HFFc6 (cell line): Measurements from ENCODE around the gene PTGDS. TPM values are rescaled to one million over a fixed set of nuclear protein-coding genes. Genes with fewer than 3 reads are reported as not detected.
A peak's percentile ranks its signal among the peaks of the same experiment; 100 is the strongest.

Source experiments
- DNase-seq: peaks from one replicate; pipeline ENCODE4 v3.0.0-alpha.2; 2018
- H3K27ac Mint-ChIP-seq: 2 replicates; pipeline ENCODE4 v1.8.0; 2020; ENCODE audit warnings: mild to moderate bottlenecking, mixed read lengths
- H3K27me3 Mint-ChIP-seq: 2 replicates; pipeline ENCODE4 v1.8.0; 2021; ENCODE audit warnings: mild to moderate bottlenecking, moderate library complexity, mixed read lengths; ENCODE audit not compliant: insufficient read depth
- H3K36me3 Mint-ChIP-seq: 2 replicates; pipeline ENCODE4 v1.8.0; 2021; ENCODE audit warnings: low read depth, mixed read lengths
- H3K4me1 Mint-ChIP-seq: 2 replicates; pipeline ENCODE4 v1.8.0; 2020; ENCODE audit warnings: low read depth, mixed read lengths
- H3K4me3 Mint-ChIP-seq: 2 replicates; pipeline ENCODE4 v1.8.0; 2020; ENCODE audit warnings: mild to moderate bottlenecking, moderate library complexity, mixed read lengths
- H3K9me3 Mint-ChIP-seq: 2 replicates; pipeline ENCODE4 v1.8.0; 2020; ENCODE audit warnings: mild to moderate bottlenecking, mixed read lengths
- CTCF ChIP-seq: fragments of 200-600 bp; sonication (generic); IDR thresholded peaks from 2 replicates; pipeline ENCODE4 v1.5.0; 2021; ENCODE audit warnings: antibody characterized with exemption, mild to moderate bottlenecking
- total RNA-seq, 6 experiments: library from RNA; stranded (reverse); fragmentation: NEBNext Ultra II Directional; extraction: Animal tissue kit (Norgen Biotek cat#: 25700); gene quantifications; 2 replicates in 1 of 6; 3 replicates in 5 of 6; pipeline ENCODE4 v1.2.3, GENCODE V29; 2021

The PTGDS gene
- total RNA-seq, 6 experiments from 2014 or later, result not detected

GRCh38 chr9:136949817-136950655, 27.3 kb upstream of the PTGDS start:
- H3K4me3 Mint-ChIP-seq, result peak overlapping the region; percentile 84
- no peak for TF ChIP-seq CTCF
- no peaks in the 10 kb centered on the region for H3K36me3 Mint-ChIP-seq
- H3K27me3 Mint-ChIP-seq, result peaks cover 2% of the 10 kb centered on the region
- DNase-seq, result peak; percentile 70
- H3K4me1 Mint-ChIP-seq, result peaks cover 5% of the 10 kb centered on the region
- H3K27ac Mint-ChIP-seq, result peak overlapping the region; percentile 74
- H3K9me3 Mint-ChIP-seq, result no peaks in the 10 kb centered on the region

GRCh38 chr9:136950656-136951276, 26.5 kb upstream of the PTGDS start:
- TF ChIP-seq CTCF, result no peak
- peaks cover 2% of the 10 kb centered on the region for H3K27me3 Mint-ChIP-seq
- peaks cover 5% of the 10 kb centered on the region; the same call in 1 of the 2 replicates for H3K4me1 Mint-ChIP-seq
- DNase-seq, result no peak
- no peaks in the 10 kb centered on the region for H3K36me3 Mint-ChIP-seq
- no peaks in the 10 kb centered on the region for H3K9me3 Mint-ChIP-seq
- no peak overlapping the region for H3K27ac Mint-ChIP-seq
- H3K4me3 Mint-ChIP-seq, result peak overlapping the region; percentile 79

- Mint-ChIP-seq H3K27ac (no peak within 1 kb of the TSS), H3K9me3 (peaks cover 6% of the 10 kb centered on the region; the same call in 1 of the 2 replicates), H3K27me3 (peaks cover 6% of the 10 kb centered on the region), H3K4me3 (no peak within 1 kb of the TSS), H3K36me3 (no peaks in the 10 kb centered on the region), H3K4me1 (peaks cover 5% of the 10 kb centered on the region; the same call in 1 of the 2 replicates)
- DNase-seq, result no peak
- no peak for TF ChIP-seq CTCF
Observed at GRCh38 chr9:136951541-136952320, 25.6 kb upstream of the PTGDS start, which contains the start of gene LCN12. Gene LCN12, plus strand, starts transcription at chr9:136952273. Its CDS starts 55 bp downstream, at chr9:136952328.

DNA sequence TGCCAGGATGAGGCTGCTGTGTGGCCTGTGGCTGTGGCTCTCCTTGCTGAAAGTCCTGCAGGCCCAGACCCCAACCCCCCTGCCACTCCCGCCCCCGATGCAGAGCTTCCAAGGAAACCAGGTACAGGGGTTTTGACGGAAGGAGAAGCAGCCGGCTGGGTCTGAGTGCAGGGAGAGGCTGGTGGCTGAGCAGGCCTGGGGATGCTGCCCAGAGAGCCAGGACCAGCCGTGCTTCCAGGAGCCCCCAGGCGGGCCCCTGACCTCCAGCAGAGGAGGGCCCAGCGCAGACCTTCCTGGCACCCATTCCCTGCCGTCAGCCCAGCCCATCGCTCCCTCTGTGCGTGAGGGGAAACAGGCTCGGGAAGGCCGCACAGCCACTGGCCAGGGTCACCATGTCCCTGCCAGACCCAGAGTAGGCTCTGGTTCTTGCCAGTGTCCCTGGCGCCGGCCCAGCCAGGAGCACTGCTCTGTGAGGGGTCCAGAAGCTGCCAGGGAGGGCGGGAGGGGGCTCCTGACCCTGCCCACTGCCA, 24.9 kb upstream of the PTGDS start:
- no peak for TF ChIP-seq CTCF
- no peaks in the 10 kb centered on the region for H3K36me3 Mint-ChIP-seq
- H3K27ac Mint-ChIP-seq, result no peak overlapping the region
- peaks cover 5% of the 10 kb centered on the region; the same call in 1 of the 2 replicates for H3K4me1 Mint-ChIP-seq
- peaks cover 8% of the 10 kb centered on the region; the same call in 1 of the 2 replicates for H3K9me3 Mint-ChIP-seq
- no peak for DNase-seq
- H3K4me3 Mint-ChIP-seq, result no peak overlapping the region
- H3K27me3 Mint-ChIP-seq, result peaks cover 6% of the 10 kb centered on the region
